Measurements from ENCODE around the gene CDC42SE2.

GRCh38 chr5:131286400-131286715, 22.5 kb downstream of the CDC42SE2 start:
- no peak for TF ChIP-seq CTCF (IDR thresholded peaks at IDR 0.05)
- no peak for TF ChIP-seq POLR2AphosphoS5 (IDR thresholded peaks at IDR 0.05; ENCODE audit: low read depth, low read length)
- no peak for TF ChIP-seq SIN3A (IDR thresholded peaks at IDR 0.05; ENCODE audit: borderline replicate concordance, insufficient read depth, low read depth, low read length)
